D721Med (cell line): ENCODE measurements around the gene EXOC2.

Experiments
- DNase-seq: peaks from one replicate; pipeline ENCODE4 v3.0.0; 2011; ENCODE audit warnings: low spot score; ENCODE audit not compliant: insufficient read length
- FAIRE-seq: peaks from 2 replicates; lab custom pipeline; 2011; peaks lifted over from hg19 to GRCh38; lab: Jason Lieb, UNC
- CTCF ChIP-seq: IDR thresholded peaks from 2 replicates; pipeline ENCODE4 v1.5.1; 2012; ENCODE audit warnings: mild to moderate bottlenecking, control low read depth; ENCODE audit not compliant: insufficient read depth; ENCODE audit errors: missing control alignments

Gene EXOC2, protein sequence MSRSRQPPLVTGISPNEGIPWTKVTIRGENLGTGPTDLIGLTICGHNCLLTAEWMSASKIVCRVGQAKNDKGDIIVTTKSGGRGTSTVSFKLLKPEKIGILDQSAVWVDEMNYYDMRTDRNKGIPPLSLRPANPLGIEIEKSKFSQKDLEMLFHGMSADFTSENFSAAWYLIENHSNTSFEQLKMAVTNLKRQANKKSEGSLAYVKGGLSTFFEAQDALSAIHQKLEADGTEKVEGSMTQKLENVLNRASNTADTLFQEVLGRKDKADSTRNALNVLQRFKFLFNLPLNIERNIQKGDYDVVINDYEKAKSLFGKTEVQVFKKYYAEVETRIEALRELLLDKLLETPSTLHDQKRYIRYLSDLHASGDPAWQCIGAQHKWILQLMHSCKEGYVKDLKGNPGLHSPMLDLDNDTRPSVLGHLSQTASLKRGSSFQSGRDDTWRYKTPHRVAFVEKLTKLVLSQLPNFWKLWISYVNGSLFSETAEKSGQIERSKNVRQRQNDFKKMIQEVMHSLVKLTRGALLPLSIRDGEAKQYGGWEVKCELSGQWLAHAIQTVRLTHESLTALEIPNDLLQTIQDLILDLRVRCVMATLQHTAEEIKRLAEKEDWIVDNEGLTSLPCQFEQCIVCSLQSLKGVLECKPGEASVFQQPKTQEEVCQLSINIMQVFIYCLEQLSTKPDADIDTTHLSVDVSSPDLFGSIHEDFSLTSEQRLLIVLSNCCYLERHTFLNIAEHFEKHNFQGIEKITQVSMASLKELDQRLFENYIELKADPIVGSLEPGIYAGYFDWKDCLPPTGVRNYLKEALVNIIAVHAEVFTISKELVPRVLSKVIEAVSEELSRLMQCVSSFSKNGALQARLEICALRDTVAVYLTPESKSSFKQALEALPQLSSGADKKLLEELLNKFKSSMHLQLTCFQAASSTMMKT

DNA sequence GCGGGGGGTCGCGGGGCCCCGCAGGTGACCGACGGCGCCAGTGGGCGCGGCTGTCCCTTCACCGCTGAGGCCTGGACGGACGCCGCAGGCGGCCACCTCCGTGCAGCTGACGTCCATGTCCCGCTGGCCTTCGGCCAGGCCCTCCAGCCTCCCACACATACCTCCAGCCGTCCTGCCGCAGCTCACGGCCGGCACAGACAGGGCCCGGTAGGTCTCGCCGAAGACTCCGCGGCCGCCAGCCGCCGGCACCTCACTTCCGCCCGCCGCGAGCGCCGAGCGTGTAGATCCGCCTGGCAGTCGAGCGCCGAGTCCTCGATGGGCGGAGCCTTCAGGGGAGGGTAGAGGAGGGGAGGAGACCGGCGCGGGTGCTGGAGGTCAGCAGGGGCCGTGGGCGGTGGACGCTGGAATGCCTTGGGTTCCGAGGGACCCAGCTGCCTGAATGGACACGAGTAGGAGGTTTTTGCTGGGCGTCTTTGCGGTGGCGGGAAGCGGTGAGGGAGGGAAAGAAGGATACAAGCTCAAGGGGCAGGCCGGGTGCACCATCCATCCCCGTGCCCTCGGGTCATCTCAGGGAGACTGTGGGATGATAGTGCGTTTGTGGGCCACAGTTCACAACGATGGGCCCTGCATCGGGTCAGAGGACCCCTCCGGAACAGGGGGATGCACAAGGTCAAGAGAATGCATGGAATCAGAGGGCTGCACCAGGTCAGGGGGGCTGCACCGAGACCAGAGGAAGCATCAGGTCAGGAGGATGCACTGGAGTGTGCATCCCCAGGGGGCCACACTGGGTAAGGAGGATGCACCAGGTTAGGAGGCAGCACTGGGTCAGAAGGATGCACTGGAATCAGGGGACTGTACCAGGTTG lies at the start of gene EXOC2:
Gene EXOC2 (minus strand): TSS at position 282 of the 865 bp plus-strand sequence. CDS start 55,321 bp downstream, outside the sequence.
- no peak for FAIRE-seq
- DNase-seq = peak; percentile 53
- no peak for TF ChIP-seq CTCF

GRCh38 chr6:741410-742339 lies 48.7 kb upstream of the EXOC2 start:
- no peak for TF ChIP-seq CTCF
- DNase-seq = no peak
- no peak for FAIRE-seq

DNA sequence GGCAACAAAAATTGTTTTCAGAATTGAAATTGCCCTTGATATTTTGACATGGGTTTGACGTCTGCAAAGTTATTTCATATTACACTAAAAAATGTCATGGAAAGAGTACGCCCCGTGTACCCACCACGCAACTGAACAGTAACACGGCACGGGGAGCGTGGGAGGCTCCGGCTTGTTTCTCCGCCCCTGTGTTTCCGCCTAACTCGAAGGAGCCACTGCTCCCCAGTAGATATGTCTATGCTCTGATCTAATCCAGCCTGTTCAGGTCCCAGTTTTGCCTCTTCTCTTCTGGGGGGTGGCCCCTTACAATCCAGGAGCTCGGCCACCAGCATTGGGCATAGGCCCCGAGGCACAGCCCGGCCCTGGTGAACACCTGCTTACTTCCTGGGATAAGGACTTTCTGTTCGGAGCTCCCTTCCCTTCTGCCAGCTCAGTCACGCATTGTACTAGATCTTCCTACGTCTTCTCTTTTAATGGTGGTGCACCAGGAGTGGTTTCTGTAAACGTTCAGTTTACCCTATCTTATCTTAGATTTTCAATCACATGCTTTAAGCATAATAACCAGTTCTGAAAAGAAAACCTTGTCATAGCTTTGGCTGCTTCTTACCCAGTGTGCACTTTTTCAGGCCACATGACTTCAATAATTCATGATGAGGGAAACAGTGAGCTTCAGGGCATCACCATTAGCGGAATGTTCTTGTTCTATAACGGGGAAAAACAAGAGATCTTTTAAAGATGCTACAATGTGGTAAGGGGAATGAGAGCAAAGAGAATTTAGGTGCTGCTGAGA lies 43.9 kb upstream of the EXOC2 start:
- DNase-seq (no peak), FAIRE-seq (no peak)
- TF ChIP-seq CTCF = no peak

DNA sequence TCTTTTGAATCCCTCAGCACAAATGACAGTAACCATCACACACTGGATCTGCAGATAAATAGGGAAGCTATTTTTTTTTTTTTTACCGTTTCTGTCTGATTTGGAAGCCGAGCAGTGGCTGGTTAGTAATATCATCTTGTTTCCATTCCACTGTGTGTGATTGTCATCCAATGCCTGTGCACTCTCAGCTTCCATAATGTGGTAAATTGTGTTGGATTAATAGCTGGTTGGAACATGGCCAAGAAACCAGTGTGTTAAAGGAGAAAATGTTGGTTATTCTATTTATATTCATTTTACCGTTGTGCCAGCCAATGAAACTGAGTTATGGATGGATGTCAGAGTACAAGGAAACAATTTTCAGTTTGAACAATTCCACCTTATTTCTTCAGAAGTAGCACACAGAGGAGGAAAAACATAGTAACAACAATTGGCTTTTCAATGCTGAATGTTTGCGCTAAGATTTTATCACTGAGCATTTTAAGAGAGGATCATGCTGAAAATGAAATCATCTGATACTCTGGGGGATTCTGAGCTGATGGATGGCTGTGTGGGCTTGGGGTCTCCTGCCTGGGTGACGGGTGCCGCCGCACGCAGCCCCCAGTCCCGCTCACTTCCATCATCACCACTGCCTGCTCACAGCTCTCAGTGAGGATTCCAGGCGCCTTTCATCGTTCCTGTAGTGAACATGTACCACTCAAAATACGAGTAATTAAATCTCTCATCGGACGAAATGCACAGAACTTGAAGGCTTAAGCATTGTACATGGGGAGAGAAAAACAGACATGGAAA lies 40.7 kb upstream of the EXOC2 start:
- DNase-seq (no peak), FAIRE-seq (no peak)
- no peak for TF ChIP-seq CTCF

DNA sequence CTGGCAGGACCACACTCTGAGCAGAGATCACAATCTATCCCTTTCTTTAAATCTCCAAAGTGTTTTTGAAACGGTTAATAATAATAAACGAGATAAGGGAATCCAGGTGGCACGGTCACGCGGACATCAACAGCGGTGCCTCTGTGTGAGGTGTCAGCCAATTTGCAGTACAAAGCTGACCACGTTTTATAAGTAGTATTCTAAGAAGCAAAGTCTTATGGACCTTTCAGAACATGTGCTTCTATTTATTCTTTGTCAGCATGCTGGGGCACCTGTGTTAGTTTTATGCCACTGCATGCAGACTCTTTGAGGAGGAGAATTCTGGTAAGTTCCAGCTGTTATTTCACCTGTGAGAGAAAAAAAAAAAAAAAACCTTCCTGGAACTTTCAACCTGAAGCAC lies 39.0 kb upstream of the EXOC2 start:
- FAIRE-seq = no peak
- no peak for TF ChIP-seq CTCF
- no peak for DNase-seq
